ENCODE data around the gene XRN1.

The XRN1 gene

DNA sequence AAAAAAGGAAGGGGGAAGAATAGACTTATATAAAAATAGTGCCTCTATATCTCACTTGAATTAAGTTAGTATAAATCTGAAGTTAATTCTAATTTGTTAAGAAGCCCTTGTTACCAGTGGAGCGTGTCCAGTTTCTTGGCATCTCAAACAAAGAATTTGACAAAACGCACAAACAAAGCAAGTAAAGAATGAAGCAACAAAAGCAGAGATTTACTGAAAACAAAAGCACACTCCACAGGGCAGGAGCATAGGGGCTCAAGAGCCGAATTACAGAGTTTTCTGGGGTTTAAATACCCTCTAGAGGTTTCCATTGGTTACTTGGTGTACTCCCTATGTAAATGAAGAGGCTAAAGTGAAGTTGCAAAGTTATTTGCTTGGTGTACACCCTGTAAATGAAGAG lies 188.5 kb downstream of the XRN1 start:
- H3K4me1 ChIP-seq (ENCODE audit: control insufficient read depth, low read depth, low read length): no peaks in the 10 kb centered on the region
- H3K27ac ChIP-seq (ENCODE audit: low read length): no peak overlapping the region
- H3K36me3 ChIP-seq (ENCODE audit: control insufficient read depth, low read depth, low read length): no peaks in the 10 kb centered on the region
- H3K4me3 ChIP-seq (ENCODE audit: low read length): no peak overlapping the region
- no peaks in the 10 kb centered on the region for H3K9me3 ChIP-seq (ENCODE audit: control insufficient read depth, low read depth, low read length)
- H3K27me3 ChIP-seq (ENCODE audit: control insufficient read depth, insufficient read depth, low read length): no peaks in the 10 kb centered on the region
- H3K9ac ChIP-seq (ENCODE audit: low read length): no peak overlapping the region

GRCh38 chr3:142256712-142257333 lies 191.0 kb downstream of the XRN1 start:
- Histone ChIP-seq H3K9ac (ENCODE audit: low read length) (no peak overlapping the region), H3K9me3 (ENCODE audit: control insufficient read depth, low read depth, low read length) (no peaks in the 10 kb centered on the region), H3K27me3 (ENCODE audit: control insufficient read depth, insufficient read depth, low read length) (no peaks in the 10 kb centered on the region), H3K36me3 (ENCODE audit: control insufficient read depth, low read depth, low read length) (no peaks in the 10 kb centered on the region), H3K4me1 (ENCODE audit: control insufficient read depth, low read depth, low read length) (no peaks in the 10 kb centered on the region), H3K27ac (ENCODE audit: low read length) (no peak overlapping the region), H3K4me3 (ENCODE audit: low read length) (no peak overlapping the region)

Data from iPS-18a (cell line).